H1 (cell line): ENCODE data around the gene OPA3. TPM values are rescaled to one million over a fixed set of nuclear protein-coding genes. Genes with fewer than 3 reads are reported as not detected.

Experiments used
- CTCF ChIA-PET: fragments of 300-600 bp; sonication (Branson Sonifier 250); formaldehyde crosslinking; loops from one replicate; lab custom pipeline; 2021; ENCODE audit not compliant: partially characterized antibody; lab: Charles Lee
- POLR2A ChIA-PET: fragments of 300-600 bp; sonication (Branson Sonifier 250); formaldehyde crosslinking; loops from one replicate; lab custom pipeline; 2021; ENCODE audit warnings: inconsistent platforms; ENCODE audit not compliant: partially characterized antibody; lab: Charles Lee
- DNase-seq, 2 experiments: peaks; one replicate each; pipeline versions ENCODE4 v3.0.0 to v3.0.0-alpha.2; 2010 to 2022; ENCODE audit warnings: low spot score in 2 of 2, low read depth in 1 of 2, mixed read lengths in 1 of 2
- FAIRE-seq: peaks from 2 replicates; lab custom pipeline; 2011; peaks lifted over from hg19 to GRCh38; lab: Jason Lieb, UNC
- H2AFZ ChIP-seq: 2 replicates; pipeline ENCODE4 v1.8.1; 2012; ENCODE audit warnings: low read length, inconsistent platforms
- H2AK5ac ChIP-seq: 2 replicates; pipeline ENCODE4 v1.6.1; 2013; ENCODE audit warnings: low read depth, low read length
- H2BK120ac ChIP-seq: replicated peaks from 2 replicates; pipeline ENCODE3; 2013; ENCODE audit warnings: low read depth, low read length, inconsistent platforms
- H2BK12ac ChIP-seq: 2 replicates; pipeline ENCODE4 v1.6.1; 2013; ENCODE audit warnings: low read depth, low read length
- H2BK15ac ChIP-seq: 2 replicates; pipeline ENCODE4 v1.6.1; 2013; ENCODE audit warnings: low read length
- H2BK20ac ChIP-seq: 2 replicates; pipeline ENCODE4 v1.6.1; 2013; ENCODE audit warnings: low read length
- H2BK5ac ChIP-seq: 2 replicates; pipeline ENCODE4 v1.6.1; 2013; ENCODE audit warnings: low read depth, low read length
- H3K14ac ChIP-seq: 2 replicates; pipeline ENCODE4 v1.6.1; 2013; ENCODE audit warnings: inconsistent platforms; ENCODE audit not compliant: insufficient read length
- H3K18ac ChIP-seq: 2 replicates; pipeline ENCODE4 v1.6.1; 2013; ENCODE audit warnings: low read length; ENCODE audit errors: extremely low read depth
- H3K23ac ChIP-seq: 2 replicates; pipeline ENCODE4 v1.6.1; 2013; ENCODE audit warnings: inconsistent platforms; ENCODE audit not compliant: insufficient read length
- H3K23me2 ChIP-seq: 2 replicates; pipeline ENCODE4 v1.6.1; 2013; ENCODE audit warnings: low read depth, low read length
- H3K27ac ChIP-seq: 2 replicates; pipeline ENCODE4 v1.6.1; 2011; ENCODE audit warnings: low read depth, low read length, inconsistent platforms
- H3K27me3 ChIP-seq, 4 experiments: replicated peaks in 1 of 4; 1 replicate in 1 of 4; 2 replicates in 3 of 4; pipeline versions ENCODE4 v1.6.1 to v1.8.1; 2011 to 2013; ENCODE audit warnings: low read length in 3 of 4, mild to moderate bottlenecking in 3 of 4, inconsistent platforms in 2 of 4, mixed read lengths in 2 of 4, moderate library complexity in 1 of 4; ENCODE audit not compliant: control insufficient read depth in 3 of 4, insufficient read depth in 3 of 4; ENCODE audit errors: extremely low read depth in 1 of 4
- H3K36me3 ChIP-seq, 4 experiments: 2 replicates each; pipeline versions ENCODE4 v1.6.1 to v1.8.1; 2011 to 2013; ENCODE audit warnings: mild to moderate bottlenecking in 4 of 4, low read length in 3 of 4, moderate library complexity in 2 of 4, control low read depth in 1 of 4, inconsistent platforms in 1 of 4; ENCODE audit not compliant: insufficient read depth in 4 of 4, control insufficient read depth in 2 of 4
- H3K4ac ChIP-seq: replicated peaks from 2 replicates; pipeline ENCODE3; 2013; ENCODE audit warnings: low read length, low read depth, mixed read lengths, inconsistent platforms; ENCODE audit not compliant: insufficient read length
- H3K4me1 ChIP-seq, 4 experiments: replicated peaks in 1 of 4; 1 replicate in 1 of 4; 2 replicates in 3 of 4; pipeline versions ENCODE4 v1.6.1 to v1.8.1; 2011 to 2013; ENCODE audit warnings: low read length in 3 of 4, inconsistent platforms in 2 of 4, mixed read lengths in 1 of 4; ENCODE audit not compliant: insufficient read depth in 4 of 4, control insufficient read depth in 3 of 4
- H3K4me2 ChIP-seq, 2 experiments: 2 replicates each; pipeline versions ENCODE4 v1.6.1 to v1.8.1; 2011 to 2013; ENCODE audit warnings: low read depth in 2 of 2, low read length in 2 of 2, control low read depth in 1 of 2, inconsistent platforms in 1 of 2, mild to moderate bottlenecking in 1 of 2; ENCODE audit not compliant: insufficient read depth in 1 of 2
- H3K4me3 ChIP-seq, 4 experiments: fragments of 200-600, 300-600 bp in 1 of 4; sonication (generic), shearing (Covaris generic), sonication (Bioruptor Twin) in 1 of 4; 2 replicates each; pipeline versions ENCODE4 v1.5.1 to v1.8.1; 2011 to 2016; ENCODE audit warnings: low read length in 4 of 4, low read depth in 3 of 4, control low read depth in 2 of 4, inconsistent platforms in 2 of 4, mild to moderate bottlenecking in 2 of 4, mixed read lengths in 1 of 4, moderate library complexity in 1 of 4; ENCODE audit not compliant: insufficient read depth in 2 of 4; ENCODE audit errors: extremely low read depth in 1 of 4
- H3K56ac ChIP-seq: replicated peaks from 2 replicates; pipeline ENCODE3; 2013; ENCODE audit warnings: low read depth, mild to moderate bottlenecking, mixed read lengths, low read length, inconsistent platforms; ENCODE audit not compliant: insufficient read length
- H3K79me1 ChIP-seq: 2 replicates; pipeline ENCODE4 v1.6.1; 2013; ENCODE audit warnings: low read depth, low read length, control low read depth
- H3K79me2 ChIP-seq, 2 experiments: 2 replicates each; pipeline versions ENCODE4 v1.6.1 to v1.8.1; 2012 to 2013; ENCODE audit warnings: low read length in 2 of 2, mild to moderate bottlenecking in 2 of 2, inconsistent platforms in 1 of 2; ENCODE audit not compliant: insufficient read depth in 2 of 2, control insufficient read depth in 1 of 2
- H3K9ac ChIP-seq, 4 experiments: replicated peaks in 1 of 4; 1 replicate in 1 of 4; 2 replicates in 3 of 4; pipeline versions ENCODE4 v1.6.1 to v1.8.1; 2011 to 2013; ENCODE audit warnings: low read depth in 3 of 4, low read length in 3 of 4, control low read depth in 2 of 4, mild to moderate bottlenecking in 2 of 4, moderate library complexity in 2 of 4, inconsistent platforms in 1 of 4; ENCODE audit errors: extremely low read depth in 1 of 4
- H3K9me3 ChIP-seq, 2 experiments: 2 replicates each; pipeline versions ENCODE4 v1.6.1 to v1.8.1; 2012 to 2013; ENCODE audit warnings: mild to moderate bottlenecking in 2 of 2, moderate library complexity in 2 of 2, control low read depth in 1 of 2, inconsistent platforms in 1 of 2, low read depth in 1 of 2, low read length in 1 of 2, mixed read lengths in 1 of 2; ENCODE audit not compliant: insufficient read depth in 2 of 2
- H4K20me1 ChIP-seq, 2 experiments: replicated peaks in 1 of 2; 2 replicates each; pipeline versions ENCODE3 to v1.8.1; 2011 to 2013; ENCODE audit warnings: inconsistent platforms in 2 of 2, low read length in 2 of 2, mild to moderate bottlenecking in 1 of 2; ENCODE audit not compliant: insufficient read depth in 2 of 2, control insufficient read depth in 1 of 2
- H4K5ac ChIP-seq: 2 replicates; pipeline ENCODE4 v1.6.1; 2013; ENCODE audit warnings: low read length, low read depth, mixed read lengths, inconsistent platforms; ENCODE audit not compliant: insufficient read length
- H4K8ac ChIP-seq: 2 replicates; pipeline ENCODE4 v1.8.0; 2013; ENCODE audit warnings: mild to moderate bottlenecking, moderate library complexity, low read length, inconsistent platforms; ENCODE audit not compliant: insufficient read depth; ENCODE audit errors: extremely low read depth
- H4K91ac ChIP-seq: replicated peaks from 2 replicates; pipeline ENCODE3; 2013; ENCODE audit warnings: low read length, mixed read lengths, inconsistent platforms; ENCODE audit not compliant: insufficient read length
- BRCA1 ChIP-seq: IDR thresholded peaks from 2 replicates; pipeline ENCODE4 v1.6.1; 2012; ENCODE audit warnings: low read depth, low read length, improper control_type of control experiment
- CBX8 ChIP-seq: fragments of 300-800, 300-1000 bp; sonication (generic); IDR thresholded peaks from 2 replicates; pipeline ENCODE4 v1.7.1; 2016; ENCODE audit warnings: low read depth, low read length, borderline replicate concordance
- CEBPB ChIP-seq: IDR thresholded peaks from 2 replicates; pipeline ENCODE4 v1.6.1; 2012; ENCODE audit warnings: low read depth, low read length
- EGR1 ChIP-seq: IDR thresholded peaks from 2 replicates; pipeline ENCODE4 v1.6.1; 2011; ENCODE audit warnings: low read depth, low read length, borderline replicate concordance
- FOSL1 ChIP-seq: IDR thresholded peaks from 2 replicates; pipeline ENCODE4 v1.6.1; 2011; ENCODE audit warnings: mild to moderate bottlenecking, low read depth, low read length, moderate library complexity; ENCODE audit not compliant: insufficient read depth
- GABPA ChIP-seq: IDR thresholded peaks from 2 replicates; pipeline ENCODE4 v1.6.1; 2011; ENCODE audit warnings: mild to moderate bottlenecking, low read length, moderate library complexity, borderline replicate concordance; ENCODE audit not compliant: insufficient read depth
- KDM5A ChIP-seq: fragments of 200-600 bp; IDR thresholded peaks from 2 replicates; pipeline ENCODE4 v1.7.1; 2012; ENCODE audit warnings: mild to moderate bottlenecking, low read length, inconsistent platforms, mixed read lengths
- RAD21 ChIP-seq, 2 experiments: IDR thresholded peaks in 1 of 2; conservative IDR thresholded peaks in 1 of 2; 2 replicates each; pipeline ENCODE4 v1.6.1; 2011; ENCODE audit warnings: low read depth in 2 of 2, low read length in 2 of 2, improper control_type of control experiment in 1 of 2, inconsistent platforms in 1 of 2, mild to moderate bottlenecking in 1 of 2, moderate library complexity in 1 of 2
- SAP30 ChIP-seq: fragments of 300-600 bp; sonication (generic); IDR thresholded peaks from 2 replicates; pipeline ENCODE4 v1.7.1; 2012; ENCODE audit warnings: low read length, moderate library complexity, mild to moderate bottlenecking, inconsistent platforms; ENCODE audit not compliant: insufficient read depth, insufficient replicate concordance
- SP4 ChIP-seq: IDR thresholded peaks from 2 replicates; pipeline ENCODE4 v1.6.1; 2012; ENCODE audit warnings: low read length, inconsistent platforms
- TAF7 ChIP-seq: optimal IDR thresholded peaks from 2 replicates; pipeline ENCODE3; 2011; ENCODE audit warnings: low read depth, mild to moderate bottlenecking, inconsistent platforms, low read length, moderate library complexity, borderline replicate concordance
- ZNF274 ChIP-seq: IDR thresholded peaks from 2 replicates; pipeline ENCODE4 v1.7.0; 2012; ENCODE audit warnings: low read length, borderline replicate concordance; ENCODE audit errors: extremely low read depth
- WGBS, 2 experiments: shearing (Covaris generic) in 1 of 2; methylation state at CpG; one replicate each; pipeline versions ENCODE4 v1.1.6 to v1.1.7; 2013 to 2015; ENCODE audit warnings: low lambda C conversion rate in 2 of 2, mixed read lengths in 2 of 2, inconsistent platforms in 1 of 2, low coverage in 1 of 2, missing lambda C conversion rate in 1 of 2; ENCODE audit not compliant: insufficient replicate concordance in 2 of 2, insufficient coverage in 1 of 2, insufficient read length in 1 of 2; ENCODE audit errors: extremely low coverage in 1 of 2, missing lambda C conversion rate in 1 of 2; 5-methylcytosine and 5-hydroxymethylcytosine counted together
- polyA plus RNA-seq, 7 experiments: library from polyadenylated mRNA; depleted of rRNA in 3 of 7; stranded (reverse) in 5 of 7; unstranded in 2 of 7; fragments of >200 nt in 5 of 7; fragments of 200-250 nt in 2 of 7; gene quantifications; 1 replicate in 5 of 7; 2 replicates in 1 of 7; 4 replicates in 1 of 7; pipeline versions ENCODE4 v1.2.1 to v1.2.3, GENCODE V29; 2011 to 2013; ENCODE audit warnings: missing spikeins in 2 of 7, mixed read lengths in 2 of 7
- total RNA-seq: library from RNA; stranded (reverse); fragmentation: NEBNext Ultra II Directional; extraction: Animal tissue kit (Norgen Biotek cat#: 25700); gene quantifications from 2 replicates; pipeline ENCODE4 v1.2.1, GENCODE V29; 2021

Gene OPA3
- total and polyA plus RNA-seq, 2 of the 8 experiments (the other 6 are each of a cell fraction or from before 2014, with no cell fraction given), result 12.5 to 14.5 TPM

DNA sequence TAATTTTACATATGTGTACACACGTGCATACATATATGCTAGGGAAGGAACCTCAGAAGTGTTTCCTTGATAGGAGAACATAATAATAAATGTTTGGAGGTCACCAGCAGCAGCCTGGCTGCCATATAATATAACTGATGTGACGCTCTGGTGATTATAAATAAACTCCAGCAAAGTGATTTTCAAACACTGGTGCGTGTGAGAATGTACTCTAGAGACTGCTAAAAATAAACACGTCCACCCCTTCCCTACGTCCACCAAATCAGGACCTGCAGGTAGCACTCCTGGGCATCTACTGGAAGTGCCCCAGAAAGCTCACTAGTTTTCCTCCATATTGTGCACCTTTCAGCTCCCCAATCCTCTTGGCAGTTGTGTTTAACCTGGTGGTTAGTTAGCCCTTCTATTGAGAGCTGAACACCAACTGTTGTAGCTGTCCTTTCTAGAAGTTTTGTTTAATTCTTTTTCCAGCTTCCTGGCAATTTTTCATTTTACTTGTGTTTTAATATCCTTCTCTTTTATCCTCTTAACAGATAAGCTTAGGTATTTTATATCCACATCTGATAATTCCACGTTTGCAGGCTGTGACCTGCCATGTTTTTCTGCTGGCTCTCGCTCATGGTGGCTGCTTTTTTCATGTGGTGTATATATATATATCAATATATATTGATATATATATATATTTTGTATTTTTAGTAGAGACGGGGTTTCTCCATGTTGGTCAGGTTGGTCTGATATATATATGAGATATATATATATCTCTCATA lies 13.0 kb downstream of the OPA3 start:
- Histone ChIP-seq H3K9ac (no peak overlapping the region), H2BK20ac (no peak overlapping the region), H3K4ac (no peak overlapping the region), H2BK12ac (no peak overlapping the region), H4K8ac (no peak overlapping the region), H4K91ac (no peak overlapping the region), H3K79me1 (peaks cover 2% of the 10 kb centered on the region; the same call in 1 of the 2 replicates), H3K18ac (no peak overlapping the region), H3K27me3 (no peaks in the 10 kb centered on the region), H3K14ac (no peak overlapping the region), H3K36me3 (no peaks in the 10 kb centered on the region), H2AFZ (no peak overlapping the region), H3K4me1 (peaks cover 0 to 3% (median 0%) of the 10 kb centered on the region in 4 experiments; a peak in 4 of 7 replicates), H3K56ac (no peak overlapping the region), H4K5ac (no peak overlapping the region), H2AK5ac (no peak overlapping the region), H3K9me3 (no peaks in the 10 kb centered on the region), H3K79me2 (0 out of 4 replicates have a peak, but pooled peaks cover 0 to 2% of the 10 kb centered on the region in 2 experiments), H3K4me3 (no peak overlapping the region), H2BK120ac (no peak overlapping the region), H4K20me1 (peaks cover 0 to 5% of the 10 kb centered on the region in 2 experiments), H2BK15ac (no peak overlapping the region), H3K4me2 (no peak overlapping the region), H3K27ac (no peak overlapping the region), H3K23me2 (no peaks in the 10 kb centered on the region; the same call in 1 of the 2 replicates), H3K23ac (no peak overlapping the region), H2BK5ac (no peak overlapping the region)
- ChIA-PET CTCF (interaction anchor here (0.8 to 8.1 kb wide), 10 partner anchors 10 to 86 kb away, joined by 3 to 79 read pairs (median 3); no protein-coding TSS in a partner anchor), POLR2A (interaction anchor here (0.6 to 1.0 kb wide), 2 partner anchors 20 to 143 kb away, joined by 3 to 4 read pairs; no protein-coding TSS in a partner anchor)
- DNase-seq (no peak), FAIRE-seq (no peak)
- WGBS, 2 experiments, result 90% methylated on average over 8 of the region's 8 CpGs; no CpG with 5 or more reads in 1 of the 2 experiments
- TF ChIP-seq CBX8 (no peak), ZNF274 (no peak), EGR1 (no peak), RAD21 (IDR thresholded peaks at IDR 0.05 in 1 of 2, conservative IDR thresholded peaks at IDR 0.05 in 1 of 2; ENCODE audit: low read depth in 2 of 2, low read length in 2 of 2) (no peak), KDM5A (no peak), BRCA1 (no peak), FOSL1 (no peak), SAP30 (no peak), SP4 (no peak), TAF7 (no peak), GABPA (no peak), CEBPB (no peak)
